Measurements from ENCODE around the gene SLC25A3.
"Not testable (repeated sequence)": the region's sequence is repeated elsewhere in the genome, so short reads cannot be mapped to it uniquely, and the experiment has no call there.

The SLC25A3 gene

GRCh38 chr12:98595243-98595988 lies 1.9 kb downstream of the SLC25A3 start:
- no peak for DNase-seq

GRCh38 chr12:98597313-98597712 lies 3.8 kb downstream of the SLC25A3 start:
- DNase-seq = not testable (repeated sequence)

GRCh38 chr12:98601924-98602323 lies 8.4 kb downstream of the SLC25A3 start:
- DNase-seq = no peak

- no peak for DNase-seq
These were observed 13.0 kb downstream of the SLC25A3 start for GRCh38 chr12:98606359-98606988.

- DNase-seq = no peak
These were observed 17.1 kb downstream of the SLC25A3 start for GRCh38 chr12:98610596-98610995.

GRCh38 chr12:98612696-98613334 lies 19.3 kb downstream of the SLC25A3 start:
- no peak for DNase-seq

- DNase-seq = no peak
These were observed 25.5 kb downstream of the SLC25A3 start for GRCh38 chr12:98618952-98619351.

- DNase-seq = peak; percentile 12
These were observed 42.3 kb downstream of the SLC25A3 start for GRCh38 chr12:98635657-98636323.

- no peak for DNase-seq
These were observed 43.6 kb downstream of the SLC25A3 start for GRCh38 chr12:98637068-98637467.

GRCh38 chr12:98638009-98638408 lies 44.5 kb downstream of the SLC25A3 start:
- DNase-seq = no peak

GRCh38 chr12:98639491-98639890 lies 46.0 kb downstream of the SLC25A3 start:
- DNase-seq = no peak

- not testable (repeated sequence) for DNase-seq
These were observed 49.3 kb downstream of the SLC25A3 start for GRCh38 chr12:98642801-98643200.

GRCh38 chr12:98644433-98644711 lies 50.9 kb downstream of the SLC25A3 start:
- no peak for DNase-seq

GRCh38 chr12:98644712-98645571 lies 51.5 kb downstream of the SLC25A3 start, which contains the start of the genes APAF1 and IKBIP:
Gene APAF1 (plus strand): TSS chr12:98645290. CDS start chr12:98648360, 3,070 bp downstream.
Gene IKBIP (minus strand): TSS chr12:98644788. CDS start chr12:98644701, 87 bp downstream.
- peak; percentile 96 for DNase-seq

GRCh38 chr12:98645572-98646067 lies 52.1 kb downstream of the SLC25A3 start:
- DNase-seq = no peak

- no peak for DNase-seq
These were observed 53.0 kb downstream of the SLC25A3 start for GRCh38 chr12:98646294-98647090.

- no peak for DNase-seq
These were observed 57.8 kb downstream of the SLC25A3 start for GRCh38 chr12:98651328-98651727.

GRCh38 chr12:98653866-98654493 lies 60.5 kb downstream of the SLC25A3 start:
- DNase-seq = peak; percentile 1

Data from NCI-H774 (cell line).